Transverse colon (tissue), 4 donors: ENCODE results near the gene RPL37. TPM values are rescaled to one million over a fixed set of nuclear protein-coding genes. Genes with fewer than 3 reads are reported as not detected.
"Not testable (repeated sequence)": the region's sequence is repeated elsewhere in the genome, so short reads cannot be mapped to it uniquely, and the experiment has no call there.

Source experiments
- DNase-seq: peaks from one replicate; pipeline ENCODE4 v3.0.0-alpha.2; 2019
- H3K27ac ChIP-seq, 4 donors: fragments of 200-600 bp; sonication (generic); 2 replicates each; pipeline ENCODE4 v1.5.1; 2016 to 2018; ENCODE audit warnings: inconsistent platforms in 4 of 4
- H3K27me3 ChIP-seq: fragments of 200-600 bp; sonication (generic); 2 replicates; pipeline ENCODE4 v1.5.1; 2017; ENCODE audit warnings: inconsistent platforms
- H3K36me3 ChIP-seq, 4 donors: fragments of 200-600 bp; sonication (generic); 2 replicates each; pipeline ENCODE4 v1.5.1; 2017 to 2019; ENCODE audit warnings: inconsistent platforms in 4 of 4
- H3K4me1 ChIP-seq, 4 donors: fragments of 200-600 bp; sonication (generic); 2 replicates each; pipeline ENCODE4 v1.5.1; 2017 to 2020; ENCODE audit warnings: inconsistent platforms in 4 of 4
- H3K4me3 ChIP-seq, 4 donors: fragments of 200-600 bp; sonication (generic); 1 replicate in 1 of 4; 2 replicates in 3 of 4; pipeline versions ENCODE4 v1.5.1 to v1.6.1; 2017 to 2019; ENCODE audit warnings: inconsistent platforms in 4 of 4
- H3K9me3 ChIP-seq, 2 donors: fragments of 200-600 bp; sonication (generic); 2 replicates each; pipeline ENCODE4 v1.5.1; 2017 to 2019; ENCODE audit warnings: inconsistent platforms in 2 of 2
- CTCF ChIP-seq, 5 experiments: fragments of 200-600 bp in 3 of 5; fragments of 450-650 bp in 2 of 5; sonication (generic) in 3 of 5; IDR thresholded peaks; 1 replicate in 2 of 5; 2 replicates in 3 of 5; pipeline ENCODE4 v1.5.1; 2016 to 2017; ENCODE audit warnings: antibody characterized with exemption in 5 of 5, inconsistent platforms in 3 of 5, mild to moderate bottlenecking in 2 of 5, moderate library complexity in 1 of 5
- EP300 ChIP-seq: sonication (generic); formaldehyde crosslinking; IDR thresholded peaks from one replicate; pipeline ENCODE4 v1.6.1; 2017; ENCODE audit warnings: antibody characterized with exemption, low read depth
- POLR2A ChIP-seq: fragments of 450-650 bp; IDR thresholded peaks from one replicate; pipeline ENCODE4 v1.6.1; 2016; ENCODE audit warnings: antibody characterized with exemption, mild to moderate bottlenecking, moderate library complexity
- POLR2AphosphoS5 ChIP-seq, 3 donors: sonication (generic); formaldehyde crosslinking; IDR thresholded peaks; one replicate each; pipeline ENCODE4 v1.6.1; 2016; ENCODE audit warnings: antibody characterized with exemption in 3 of 3
- WGBS, 2 donors: methylation state at CpG; one replicate each; pipeline ENCODE4 v1.1.5; 2018; ENCODE audit warnings: low coverage in 1 of 2; 5-methylcytosine and 5-hydroxymethylcytosine counted together
- in situ Hi-C, 4 donors: fragments of 200-750 bp; cut with MboI; loops; one replicate each; pipeline versions ENCODE4 v1.15.0 to v1.15.1; 2017; ENCODE audit warnings: low sequenced_read_pairs in 3 of 4, low pct_ligation_motif_present in 1 of 4, low pct_unique_long_range_greater_than_20kb in 1 of 4
- intact Hi-C: fragments of 100-400 bp; cut with DNase I; formaldehyde crosslinking; loops from one replicate; pipeline ENCODE4 v1.15.1; 2023; ENCODE audit warnings: low total_unique reads
- total RNA-seq, 4 donors: library from RNA; depleted of rRNA; stranded (reverse); fragments of >200 nt; gene quantifications; one replicate each; pipeline ENCODE4 v1.1.0, GENCODE V29; 2016

RPL37 gene
- total RNA-seq, 4 donors from 2014 or later = 15.1 to 157 (median 90.5) TPM

- intact Hi-C loops (no loop called here), in situ Hi-C loops (no loop called here)
- no peak for DNase-seq
- Histone ChIP-seq H3K4me3 (no peak overlapping the region), H3K9me3 (no peaks in the 10 kb centered on the region), H3K4me1 (no peaks in the 10 kb centered on the region), H3K36me3 (peaks cover 0 to 43% (median 16%) of the 10 kb centered on the region in 4 donors), H3K27me3 (no peaks in the 10 kb centered on the region), H3K27ac (no peak overlapping the region)
- 80 to 91% methylated on average over 2 to 5 of the region's 5 CpGs for WGBS, 2 donors
- TF ChIP-seq CTCF (IDR thresholded peaks at IDR 0.05) (no peak), EP300 (no peak), POLR2AphosphoS5 (IDR thresholded peaks at IDR 0.05) (no peak)
Observed at GRCh38 chr5:40826489-40827187, 8.4 kb downstream of the RPL37 start.

GRCh38 chr5:40825461-40826043 lies 9.5 kb downstream of the RPL37 start:
- H3K9me3 ChIP-seq, DNase-seq, intact Hi-C loops, H3K4me1 ChIP-seq, H3K27me3 ChIP-seq, H3K4me3 ChIP-seq, in situ Hi-C loops, H3K27ac ChIP-seq: not testable (repeated sequence)
- 88 to 91% methylated on average over 11 of the region's 11 CpGs for WGBS, 2 donors
- H3K36me3 ChIP-seq = peaks cover 0 to 34% (median 10%) of the 10 kb centered on the region in 4 donors

GRCh38 chr5:40823459-40823858 lies 11.6 kb downstream of the RPL37 start:
- H3K4me1 ChIP-seq = no peaks in the 10 kb centered on the region
- TF ChIP-seq CTCF (IDR thresholded peaks at IDR 0.05) = no peak
- no peak for TF ChIP-seq POLR2A
- TF ChIP-seq EP300 = no peak
- no peak for TF ChIP-seq POLR2AphosphoS5 (IDR thresholded peaks at IDR 0.05)
- WGBS, 2 donors = 38 to 47% methylated on average over 1 of the region's 1 CpG
- no peak for DNase-seq
- in situ Hi-C loops = no loop called here
- intact Hi-C loops = no loop called here
- H3K36me3 ChIP-seq = peaks cover 0 to 13% (median 3%) of the 10 kb centered on the region in 4 donors
- no peak overlapping the region for H3K27ac ChIP-seq
- no peaks in the 10 kb centered on the region for H3K27me3 ChIP-seq
- no peak overlapping the region for H3K4me3 ChIP-seq
- H3K9me3 ChIP-seq = no peaks in the 10 kb centered on the region

GRCh38 chr5:40813698-40814281 lies 21.2 kb downstream of the RPL37 start:
- in situ Hi-C loops = no loop called here
- TF ChIP-seq EP300 = no peak
- TF ChIP-seq POLR2AphosphoS5 (IDR thresholded peaks at IDR 0.05) = no peak
- TF ChIP-seq POLR2A = no peak
- no peak for TF ChIP-seq CTCF (IDR thresholded peaks at IDR 0.05)
- Histone ChIP-seq H3K27me3 (no peaks in the 10 kb centered on the region), H3K4me3 (no peak overlapping the region), H3K9me3 (no peaks in the 10 kb centered on the region), H3K4me1 (no peaks in the 10 kb centered on the region), H3K27ac (no peak overlapping the region), H3K36me3 (no peaks in the 10 kb centered on the region)
- intact Hi-C loops = no loop called here
- WGBS, 2 donors = 73 to 75% methylated on average over 1 to 2 of the region's 2 CpGs
- DNase-seq = no peak
